Chondrocyte (in vitro differentiated cells): ENCODE results near the gene IRS2. TPM values are rescaled to one million over a fixed set of nuclear protein-coding genes. Genes with fewer than 3 reads are reported as not detected.
"Not testable (repeated sequence)": the region's sequence is repeated elsewhere in the genome, so short reads cannot be mapped to it uniquely, and the experiment has no call there.

Experiments used
- DNase-seq: peaks from one replicate; pipeline ENCODE4 v3.0.0; 2021; ENCODE audit warnings: mixed read lengths, low spot score
- H3K27ac Mint-ChIP-seq: one replicate; pipeline ENCODE4 v1.8.0; 2021; ENCODE audit warnings: mild to moderate bottlenecking, moderate library complexity, mixed read lengths; ENCODE audit not compliant: unreplicated experiment
- H3K27me3 Mint-ChIP-seq: 2 replicates; pipeline ENCODE4 v1.8.0; 2021; ENCODE audit warnings: low read depth, mixed read lengths
- H3K36me3 Mint-ChIP-seq: 2 replicates; pipeline ENCODE4 v1.8.0; 2021; ENCODE audit warnings: low read depth, mixed read lengths
- H3K4me1 Mint-ChIP-seq: 2 replicates; pipeline ENCODE4 v1.8.0; 2021; ENCODE audit warnings: low read depth, mild to moderate bottlenecking, mixed read lengths
- H3K4me3 Mint-ChIP-seq: one replicate; pipeline ENCODE4 v1.8.0; 2021; ENCODE audit warnings: mild to moderate bottlenecking, moderate library complexity, mixed read lengths; ENCODE audit not compliant: unreplicated experiment
- H3K9me3 Mint-ChIP-seq: 2 replicates; pipeline ENCODE4 v1.8.0; 2021; ENCODE audit warnings: low read depth, mixed read lengths
- CTCF ChIP-seq: fragments of 200-600 bp; sonication (generic); IDR thresholded peaks from 2 replicates; pipeline ENCODE4 v1.5.0; 2021; ENCODE audit warnings: antibody characterized with exemption, mild to moderate bottlenecking, moderate library complexity
- long read RNA-seq: library from polyadenylated mRNA; stranded (forward); transcript quantifications from one replicate; pipeline ENCODE4 v2.0.0, GENCODE V29; 2021
- total RNA-seq: library from RNA; stranded (reverse); gene quantifications from 3 replicates; pipeline ENCODE4 v1.2.1, GENCODE V29; 2021

IRS2 gene
- total RNA-seq = 25.8 to 43.5 TPM (median 42.9 TPM) in 3 replicates
- long read RNA-seq, full-length matches to known transcripts = 60 of 68 reads
- long read RNA-seq, partial matches to known transcripts = 0 of 68 reads
- long read RNA-seq, other reads (novel, unspliced or antisense) = 8 of 68 reads

- H3K4me1 Mint-ChIP-seq = peaks cover 41% of the 10 kb centered on the region
- H3K36me3 Mint-ChIP-seq = peaks cover 4% of the 10 kb centered on the region
- no peak for DNase-seq
- no peak for TF ChIP-seq CTCF
- H3K27me3 Mint-ChIP-seq = no peaks in the 10 kb centered on the region
- peak within 1 kb of the TSS; percentile 86 for H3K4me3 Mint-ChIP-seq
- H3K9me3 Mint-ChIP-seq = no peaks in the 10 kb centered on the region
- peak within 1 kb of the TSS; percentile 82 for H3K27ac Mint-ChIP-seq
Measured at GRCh38 chr13:109786457-109787134, at the start of gene IRS2. Gene IRS2, minus strand, starts transcription at chr13:109786583. Its CDS starts 530 bp downstream, at chr13:109786053.

- peaks cover 8% of the 10 kb centered on the region for H3K36me3 Mint-ChIP-seq
- H3K27me3 Mint-ChIP-seq = peaks cover 4% of the 10 kb centered on the region
- TF ChIP-seq CTCF = no peak
- no peak overlapping the region for H3K4me3 Mint-ChIP-seq
- H3K27ac Mint-ChIP-seq = no peak overlapping the region
- peaks cover 15% of the 10 kb centered on the region for H3K9me3 Mint-ChIP-seq
- no peak for DNase-seq
- H3K4me1 Mint-ChIP-seq = peaks cover 4% of the 10 kb centered on the region
Measured at GRCh38 chr13:109834973-109835720, 48.8 kb upstream of the IRS2 start.

- DNase-seq = no peak
- H3K36me3 Mint-ChIP-seq = peaks cover 8% of the 10 kb centered on the region
- no peak overlapping the region for H3K4me3 Mint-ChIP-seq
- TF ChIP-seq CTCF = no peak
- H3K27me3 Mint-ChIP-seq = peaks cover 4% of the 10 kb centered on the region
- no peak overlapping the region for H3K27ac Mint-ChIP-seq
- no peaks in the 10 kb centered on the region for H3K4me1 Mint-ChIP-seq
- H3K9me3 Mint-ChIP-seq = peaks cover 15% of the 10 kb centered on the region
Measured at GRCh38 chr13:109833940-109834339, 47.6 kb upstream of the IRS2 start.

- Mint-ChIP-seq H3K4me3 (no peak overlapping the region), H3K36me3 (peaks cover 8% of the 10 kb centered on the region), H3K4me1 (no peaks in the 10 kb centered on the region), H3K27me3 (peaks cover 4% of the 10 kb centered on the region), H3K9me3 (peaks cover 15% of the 10 kb centered on the region), H3K27ac (no peak overlapping the region)
- DNase-seq = no peak
- TF ChIP-seq CTCF = no peak
Measured at GRCh38 chr13:109833071-109833470, 46.7 kb upstream of the IRS2 start.

GRCh38 chr13:109828591-109829316 lies 42.4 kb upstream of the IRS2 start:
- H3K27me3 Mint-ChIP-seq, H3K4me1 Mint-ChIP-seq, DNase-seq, H3K4me3 Mint-ChIP-seq, H3K27ac Mint-ChIP-seq: not testable (repeated sequence)
- peaks cover 13% of the 10 kb centered on the region for H3K36me3 Mint-ChIP-seq
- peaks cover 22% of the 10 kb centered on the region for H3K9me3 Mint-ChIP-seq

GRCh38 chr13:109823201-109823600 lies 36.8 kb upstream of the IRS2 start:
- H3K9me3 Mint-ChIP-seq, H3K27ac Mint-ChIP-seq, DNase-seq, H3K27me3 Mint-ChIP-seq, H3K4me1 Mint-ChIP-seq, H3K36me3 Mint-ChIP-seq, H3K4me3 Mint-ChIP-seq: not testable (repeated sequence)
